ENCODE measurements around the gene COL28A1. TPM values are rescaled to one million over a fixed set of nuclear protein-coding genes. Genes with fewer than 3 reads are reported as not detected.

The COL28A1 gene
- total and polyA plus RNA-seq, 8 donors, result 0.58 to 39.7 (median 4.5) TPM

- no peak for DNase-seq
- no peaks in the 10 kb centered on the region for H3K27me3 ChIP-seq
- WGBS, 5 donors, result 74 to 98% (median 89%) methylated on average over 2 of the region's 2 CpGs
- H3K9me3 ChIP-seq, result no peaks in the 10 kb centered on the region
- H3K4me1 ChIP-seq, result no peaks in the 10 kb centered on the region
- intact Hi-C loops (cut with DNase I; ENCODE audit: low total_unique reads), result no loop called here
- no peak for TF ChIP-seq EP300 (IDR thresholded peaks at IDR 0.05)
- TF ChIP-seq CTCF (IDR thresholded peaks at IDR 0.05), result no peak
- no peak for TF ChIP-seq POLR2AphosphoS5 (IDR thresholded peaks at IDR 0.05)
- TF ChIP-seq POLR2A (IDR thresholded peaks at IDR 0.05), result no peak
- H3K4me3 ChIP-seq, result no peak overlapping the region
- no peak overlapping the region for H3K27ac ChIP-seq
- H3K36me3 ChIP-seq, result no peaks in the 10 kb centered on the region
These were observed 16.6 kb downstream of the COL28A1 start for GRCh38 chr7:7519056-7519455.

- H3K4me1 ChIP-seq, result peaks cover 0 to 6% (median 4%) of the 10 kb centered on the region in 4 donors
- intact Hi-C loops (cut with DNase I; ENCODE audit: low total_unique reads), result no loop called here
- 31 to 41% (median 36%) methylated on average over 3 of the region's 3 CpGs for WGBS, 5 donors
- H3K27me3 ChIP-seq, result no peaks in the 10 kb centered on the region
- peak in 1 of 2 donors; percentile 15 for DNase-seq
- H3K36me3 ChIP-seq, result no peaks in the 10 kb centered on the region
- TF ChIP-seq EP300 (IDR thresholded peaks at IDR 0.05) (no peak), POLR2A (IDR thresholded peaks at IDR 0.05) (no peak), CTCF (IDR thresholded peaks at IDR 0.05) (no peak), POLR2AphosphoS5 (IDR thresholded peaks at IDR 0.05) (no peak)
- H3K9me3 ChIP-seq, result no peaks in the 10 kb centered on the region
- H3K27ac ChIP-seq, result no peak overlapping the region
- H3K4me3 ChIP-seq, result no peak overlapping the region
These were observed 17.9 kb downstream of the COL28A1 start for GRCh38 chr7:7517754-7518153.

- no peak for TF ChIP-seq POLR2AphosphoS5 (IDR thresholded peaks at IDR 0.05)
- no peak for DNase-seq
- H3K9me3 ChIP-seq, result no peaks in the 10 kb centered on the region
- no peak overlapping the region for H3K4me3 ChIP-seq
- intact Hi-C loops (cut with DNase I; ENCODE audit: low total_unique reads), result no loop called here
- H3K27ac ChIP-seq, result no peak overlapping the region
- H3K4me1 ChIP-seq, result peaks cover 0 to 9% (median 5%) of the 10 kb centered on the region in 4 donors
- no peaks in the 10 kb centered on the region for H3K36me3 ChIP-seq
- 36 to 69% (median 55%) methylated on average over 1 of the region's 1 CpG for WGBS, 5 donors
- no peaks in the 10 kb centered on the region for H3K27me3 ChIP-seq
These were observed 19.0 kb downstream of the COL28A1 start for GRCh38 chr7:7516662-7517061.

- DNase-seq, result no peak
- intact Hi-C loops (cut with DNase I; ENCODE audit: low total_unique reads), result no loop called here
- TF ChIP-seq POLR2A (IDR thresholded peaks at IDR 0.05), result no peak
- no peak for TF ChIP-seq POLR2AphosphoS5 (IDR thresholded peaks at IDR 0.05)
- TF ChIP-seq CTCF (IDR thresholded peaks at IDR 0.05), result no peak
- TF ChIP-seq EP300 (IDR thresholded peaks at IDR 0.05), result no peak
- no peaks in the 10 kb centered on the region for H3K27me3 ChIP-seq
- no peaks in the 10 kb centered on the region for H3K9me3 ChIP-seq
- peaks cover 0 to 9% (median 5%) of the 10 kb centered on the region in 4 donors for H3K4me1 ChIP-seq
- H3K36me3 ChIP-seq, result no peaks in the 10 kb centered on the region
- WGBS, 5 donors, result 32 to 55% (median 38%) methylated on average over 2 of the region's 2 CpGs
- H3K4me3 ChIP-seq, result no peak overlapping the region
- H3K27ac ChIP-seq, result no peak overlapping the region
These were observed 19.5 kb downstream of the COL28A1 start for GRCh38 chr7:7516156-7516555.

GRCh38 chr7:7512861-7513597 lies 22.6 kb downstream of the COL28A1 start:
- Histone ChIP-seq H3K4me1 (peaks cover 0 to 9% (median 5%) of the 10 kb centered on the region in 4 donors), H3K27ac (peak overlapping the region in 3 of 5 donors; percentile 14 to 60 (median 57)), H3K4me3 (no peak overlapping the region), H3K9me3 (no peaks in the 10 kb centered on the region), H3K36me3 (no peaks in the 10 kb centered on the region), H3K27me3 (no peaks in the 10 kb centered on the region)
- DNase-seq, result peak in 1 of 2 donors; percentile 64
- intact Hi-C loops (cut with DNase I; ENCODE audit: low total_unique reads), result no loop called here
- 23 to 42% (median 27%) methylated on average over 4 of the region's 4 CpGs for WGBS, 5 donors
- no peak for TF ChIP-seq CTCF (IDR thresholded peaks at IDR 0.05)
- TF ChIP-seq POLR2AphosphoS5 (IDR thresholded peaks at IDR 0.05), result no peak
- TF ChIP-seq EP300 (IDR thresholded peaks at IDR 0.05), result no peak
- TF ChIP-seq POLR2A (IDR thresholded peaks at IDR 0.05), result no peak
